ENCODE data around the gene RXFP4.
A peak's percentile ranks its signal among the peaks of the same experiment; 100 is the strongest.

RXFP4 gene

GRCh38 chr1:155961937-155962336 lies 20.5 kb downstream of the RXFP4 start:
- DNase-seq (ENCODE audit: extremely low read depth, low read depth) = peak; percentile 74

GRCh38 chr1:155962599-155963211 lies 21.3 kb downstream of the RXFP4 start:
- TF ChIP-seq CTCF (IDR thresholded peaks at IDR 0.05; ENCODE audit: low read depth, low read length) = no peak
- no peak for DNase-seq (ENCODE audit: extremely low read depth, low read depth)

More at GRCh38 chr1:155961937-155962336, 20.5 kb downstream of the RXFP4 start:
- TF ChIP-seq CTCF (IDR thresholded peaks at IDR 0.05; ENCODE audit: low read depth, low read length) = peak; percentile 53

GRCh38 chr1:155964193-155964592 lies 22.8 kb downstream of the RXFP4 start:
- DNase-seq (ENCODE audit: extremely low read depth, low read depth) = no peak
- TF ChIP-seq CTCF (IDR thresholded peaks at IDR 0.05; ENCODE audit: low read depth, low read length) = no peak

- no peak; the same call in 1 of the 2 replicates for TF ChIP-seq CTCF (IDR thresholded peaks at IDR 0.05; ENCODE audit: low read depth, low read length)
Observed at GRCh38 chr1:155966135-155966534, 24.7 kb downstream of the RXFP4 start.

GRCh38 chr1:155966750-155967149 lies 25.3 kb downstream of the RXFP4 start:
- no peak for TF ChIP-seq CTCF (IDR thresholded peaks at IDR 0.05; ENCODE audit: low read depth, low read length)
- no peak for DNase-seq (ENCODE audit: extremely low read depth, low read depth)

More at GRCh38 chr1:155966135-155966534, 24.7 kb downstream of the RXFP4 start:
- no peak for DNase-seq (ENCODE audit: extremely low read depth, low read depth)

- DNase-seq (ENCODE audit: extremely low read depth, low read depth) = no peak
- TF ChIP-seq CTCF (IDR thresholded peaks at IDR 0.05; ENCODE audit: low read depth, low read length) = no peak
Observed at GRCh38 chr1:155967341-155968050, 26.1 kb downstream of the RXFP4 start.

GRCh38 chr1:155968051-155968400 lies 26.6 kb downstream of the RXFP4 start:
- no peak for TF ChIP-seq CTCF (IDR thresholded peaks at IDR 0.05; ENCODE audit: low read depth, low read length)
- no peak for DNase-seq (ENCODE audit: extremely low read depth, low read depth)
